Activated B cell treated with CpG ODN at 0.5 μM for 24 hours (primary cell): ENCODE measurements around the gene NCOR1. TPM values are rescaled to one million over a fixed set of nuclear protein-coding genes. Genes with fewer than 3 reads are reported as not detected.
"Not testable (repeated sequence)": the region's sequence is repeated elsewhere in the genome, so short reads cannot be mapped to it uniquely, and the experiment has no call there.

ENCODE experiments used
- ATAC-seq: fragments of 200-7000 bp; cut with Tn5 transposase; one replicate; pipeline ENCODE4 v1.10.0; 2021; ENCODE audit warnings: low read depth, mild to moderate bottlenecking, moderate library complexity
- CTCF ChIA-PET: fragments of 350-600 bp; sonication (Branson Sonifier 250); formaldehyde crosslinking; loops from one replicate; lab custom pipeline; 2021; ENCODE audit warnings: antibody characterized with exemption; lab: Charles Lee
- POLR2A ChIA-PET: fragments of 350-600 bp; sonication (Branson Sonifier 250); formaldehyde crosslinking; loops from one replicate; lab custom pipeline; 2021; ENCODE audit warnings: antibody characterized with exemption; lab: Charles Lee
- DNase-seq: peaks from one replicate; pipeline ENCODE4 v3.0.0; 2022
- H3K27ac Mint-ChIP-seq: one replicate; pipeline ENCODE4 v1.8.0; 2020; ENCODE audit warnings: mixed read lengths
- H3K27me3 Mint-ChIP-seq: one replicate; pipeline ENCODE4 v1.8.0; 2021; ENCODE audit warnings: mixed read lengths
- H3K36me3 Mint-ChIP-seq: one replicate; pipeline ENCODE4 v1.8.0; 2021; ENCODE audit warnings: low read depth, mixed read lengths
- H3K4me1 Mint-ChIP-seq: one replicate; pipeline ENCODE4 v1.8.0; 2021; ENCODE audit warnings: mixed read lengths
- H3K4me3 Mint-ChIP-seq: one replicate; pipeline ENCODE4 v1.8.0; 2020; ENCODE audit warnings: mild to moderate bottlenecking, mixed read lengths
- H3K9me3 Mint-ChIP-seq: one replicate; pipeline ENCODE4 v1.8.0; 2020; ENCODE audit warnings: mixed read lengths
- CTCF ChIP-seq: fragments of 200-600 bp; IDR thresholded peaks from one replicate; pipeline ENCODE4 v1.8.0; 2022; ENCODE audit warnings: antibody characterized with exemption, mild to moderate bottlenecking
- intact Hi-C: fragments of 100-400 bp; cut with micrococcal nuclease; formaldehyde crosslinking; loops from one replicate; pipeline ENCODE4 v1.15.1; 2024
- total RNA-seq: library from RNA; stranded (reverse); gene quantifications from 2 replicates; pipeline ENCODE4 v1.2.3, GENCODE V29; 2022

Gene NCOR1
- total RNA-seq, 1 donor from 2014 or later: 188 TPM

GRCh38 chr17:16232391-16232790 is 17.1 kb upstream of the NCOR1 start:
- no peak for TF ChIP-seq CTCF
- ChIA-PET POLR2A (no interaction called here), CTCF (no interaction called here)
- Mint-ChIP-seq H3K27ac (no peak overlapping the region), H3K4me1 (peaks cover 7% of the 10 kb centered on the region), H3K36me3 (peaks cover 33% of the 10 kb centered on the region), H3K9me3 (no peaks in the 10 kb centered on the region), H3K4me3 (no peak overlapping the region), H3K27me3 (no peaks in the 10 kb centered on the region)
- no peak for ATAC-seq
- intact Hi-C loops: no loop called here
- no peak for DNase-seq

DNA sequence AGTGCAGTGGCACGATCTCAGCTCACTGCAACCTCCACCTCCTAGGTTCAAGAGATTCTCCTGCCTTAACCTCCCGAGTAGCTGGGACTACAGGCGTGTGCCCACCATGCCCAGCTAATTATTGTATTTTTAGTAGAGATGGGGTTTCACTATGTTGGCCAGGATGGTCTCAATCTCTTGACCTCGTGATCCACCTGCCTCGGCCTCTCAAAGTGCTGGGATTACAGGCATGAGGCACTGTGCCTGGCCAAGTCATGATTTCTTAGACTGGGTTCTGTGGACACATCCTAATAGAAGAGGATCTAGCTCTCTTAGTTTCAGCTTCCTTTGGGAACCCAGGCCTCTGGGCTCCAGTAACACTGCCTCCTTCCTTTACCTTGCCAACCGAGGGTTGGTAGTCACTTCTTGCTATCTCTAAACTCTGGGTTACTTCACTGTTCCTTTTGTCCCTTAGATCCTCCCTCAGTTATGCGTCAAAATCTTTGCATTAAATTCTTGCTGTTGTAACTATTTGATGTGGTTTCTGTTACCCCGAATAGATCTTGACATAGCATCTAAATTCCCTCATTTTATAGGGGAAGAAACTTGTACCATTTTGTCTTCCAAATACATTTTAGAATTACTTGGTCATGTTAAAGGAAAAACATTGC is 14.7 kb upstream of the NCOR1 start:
- H3K4me1 Mint-ChIP-seq, H3K27ac Mint-ChIP-seq, CTCF ChIA-PET, intact Hi-C loops, DNase-seq, ATAC-seq, H3K27me3 Mint-ChIP-seq, H3K9me3 Mint-ChIP-seq, POLR2A ChIA-PET, H3K4me3 Mint-ChIP-seq: not testable (repeated sequence)
- peaks cover 32% of the 10 kb centered on the region for H3K36me3 Mint-ChIP-seq

GRCh38 chr17:16222406-16222805 is 7.1 kb upstream of the NCOR1 start:
- Mint-ChIP-seq H3K4me3 (no peak overlapping the region), H3K36me3 (peaks cover 13% of the 10 kb centered on the region), H3K27ac (no peak overlapping the region), H3K27me3 (no peaks in the 10 kb centered on the region), H3K9me3 (no peaks in the 10 kb centered on the region), H3K4me1 (peaks cover 16% of the 10 kb centered on the region)
- intact Hi-C loops: no loop called here
- DNase-seq (no peak), ATAC-seq (no peak)
- ChIA-PET POLR2A (interaction anchor here (1.4 kb wide), 1 partner anchor 11 kb away, joined by 4 read pairs; no protein-coding TSS in a partner anchor), CTCF (no interaction called here)
- no peak for TF ChIP-seq CTCF

- peaks cover 50% of the 10 kb centered on the region for H3K4me1 Mint-ChIP-seq
- no peaks in the 10 kb centered on the region for H3K27me3 Mint-ChIP-seq
- TF ChIP-seq CTCF: no peak
- peak within 1 kb of the TSS; percentile 97 for H3K27ac Mint-ChIP-seq
- CTCF ChIA-PET: interaction anchor here (1.3 to 2.0 kb wide), 2 partner anchors 69 to 135 kb away, joined by 9 to 12 read pairs; partner anchors contain the start of gene CENPV
- POLR2A ChIA-PET: interaction anchor here (0.6 to 5.3 kb wide), 13 partner anchors 9 to 1609 kb away, joined by 3 to 74 read pairs (median 7); partner anchors contain the start of genes CENPV and UBB
- peak within 1 kb of the TSS; percentile 98 for H3K4me3 Mint-ChIP-seq
- H3K36me3 Mint-ChIP-seq: peaks cover 5% of the 10 kb centered on the region
- ATAC-seq: peak; percentile 35
- intact Hi-C loops: no loop called here
- peak; percentile 71 for DNase-seq
- H3K9me3 Mint-ChIP-seq: no peaks in the 10 kb centered on the region
Measured at GRCh38 chr17:16217002-16217635, 1.8 kb upstream of the NCOR1 start, which contains the start of gene PIGL. PIGL (plus strand) TSS chr17:16217210; CDS start chr17:16217227, 17 bp downstream.

GRCh38 chr17:16216341-16217001 is 1.1 kb upstream of the NCOR1 start:
- Mint-ChIP-seq H3K27ac (peak overlapping the region; percentile 97), H3K4me3 (peak overlapping the region; percentile 98), H3K4me1 (peaks cover 50% of the 10 kb centered on the region)
- DNase-seq, H3K27me3 Mint-ChIP-seq, ATAC-seq, H3K36me3 Mint-ChIP-seq, intact Hi-C loops, H3K9me3 Mint-ChIP-seq: not testable (repeated sequence)
- CTCF ChIA-PET: interaction anchor here (1.3 to 2.0 kb wide), 3 partner anchors 14 to 136 kb away, joined by 4 to 12 read pairs (median 9); partner anchors contain the start of gene CENPV
- POLR2A ChIA-PET: interaction anchor here (0.6 to 5.3 kb wide), 17 partner anchors 9 to 1609 kb away, joined by 3 to 74 read pairs (median 7); partner anchors contain the start of genes CENPV and UBB
